GM18858 (cell line): Measurements from ENCODE around the gene UNC79.

ENCODE experiments used
- ATAC-seq: cut with Tn5 transposase; IDR thresholded peaks from one replicate; pipeline ENCODE4 v1.9.1; 2021; ENCODE audit not compliant: unreplicated experiment

The UNC79 gene

GRCh38 chr14:93546642-93547041, 115.9 kb downstream of the UNC79 start:
- no peak for ATAC-seq

DNA sequence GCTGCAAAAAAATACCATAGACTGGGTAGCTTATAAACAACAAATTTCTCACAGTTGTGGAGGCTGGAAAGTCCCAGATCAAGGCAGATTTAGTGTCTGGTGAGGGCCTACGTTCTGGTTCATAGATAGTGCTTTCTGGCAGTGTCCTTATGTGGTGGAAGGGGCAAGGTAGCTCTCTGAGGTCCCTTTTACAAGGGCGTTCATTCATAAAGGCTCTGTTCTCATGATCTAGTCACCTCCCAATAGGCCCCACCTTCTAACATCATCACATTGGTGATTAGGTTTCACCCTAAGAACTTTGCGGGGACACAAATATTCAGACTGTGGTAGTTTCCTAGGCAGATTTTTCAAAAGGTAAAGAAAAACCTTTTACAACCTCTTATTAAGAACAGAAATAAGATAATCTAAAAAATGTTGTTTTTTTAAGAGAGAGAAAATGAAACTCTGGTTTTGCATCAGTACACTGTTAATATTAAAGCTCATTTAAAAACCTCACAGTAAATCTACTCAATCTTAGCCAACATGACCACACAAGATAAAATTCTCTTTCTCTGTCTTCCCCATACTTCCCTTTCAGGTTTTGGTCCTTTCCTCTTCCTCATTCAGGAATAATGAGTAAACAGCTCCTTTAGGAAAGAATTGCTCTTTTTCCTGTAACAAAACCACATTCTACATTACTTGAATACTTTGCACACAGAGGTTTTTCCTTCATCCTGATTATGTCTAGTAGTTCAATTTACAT, 117.5 kb downstream of the UNC79 start:
- ATAC-seq, result peak; percentile 53

- no peak for ATAC-seq
Measured at GRCh38 chr14:93549595-93549994, 118.9 kb downstream of the UNC79 start.

GRCh38 chr14:93564918-93565317, 134.2 kb downstream of the UNC79 start:
- no peak for ATAC-seq

DNA sequence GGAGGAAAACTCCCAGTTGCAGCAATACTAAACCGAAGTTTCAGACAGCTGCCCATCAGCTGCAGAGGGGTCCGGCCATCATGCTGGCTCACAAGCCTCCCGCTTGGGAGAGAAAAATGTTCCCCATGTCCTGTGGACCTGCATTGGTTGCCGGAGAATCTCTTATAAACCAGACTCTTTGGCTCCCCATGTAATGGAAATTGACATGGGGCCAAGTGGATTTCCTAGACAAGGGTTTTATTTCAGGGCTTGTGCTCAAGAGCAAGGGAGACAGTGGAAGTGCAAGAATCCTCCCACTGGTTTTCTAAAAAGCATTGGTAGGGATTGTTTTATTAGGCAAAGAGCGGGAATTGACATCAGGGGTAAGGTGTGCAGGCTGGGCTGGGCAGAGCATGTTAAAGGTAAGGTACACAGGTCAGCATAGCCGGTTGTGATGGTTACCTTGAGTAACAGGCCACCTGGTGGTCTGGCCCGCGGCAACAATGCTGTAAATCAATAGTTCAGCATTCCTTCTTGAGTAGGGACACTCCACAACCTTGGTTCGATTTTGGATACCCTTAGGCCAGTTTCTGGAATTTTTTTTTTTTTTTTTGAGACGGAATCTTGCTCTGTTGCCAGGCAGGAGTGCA, 135.4 kb downstream of the UNC79 start:
- no peak for ATAC-seq

GRCh38 chr14:93571275-93571674, 140.5 kb downstream of the UNC79 start:
- ATAC-seq, result no peak

DNA sequence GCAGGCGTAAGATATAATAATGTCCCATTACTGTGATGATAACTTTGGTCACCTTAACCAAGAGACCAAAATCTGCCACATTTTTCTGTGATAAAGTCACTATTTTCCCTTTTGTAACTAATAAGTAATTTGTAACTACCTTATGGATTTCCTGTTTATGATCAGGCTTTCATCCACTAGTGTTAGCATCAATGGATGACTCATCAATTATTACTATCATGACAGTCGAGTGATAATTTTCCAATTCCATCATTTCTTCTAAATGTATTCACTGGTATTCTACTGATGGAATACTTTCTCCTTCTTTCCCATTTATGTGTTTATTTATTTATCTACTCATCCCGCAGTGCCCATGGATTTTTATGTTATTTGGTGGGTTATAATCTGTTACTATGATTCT, 148.4 kb downstream of the UNC79 start:
- no peak for ATAC-seq

DNA sequence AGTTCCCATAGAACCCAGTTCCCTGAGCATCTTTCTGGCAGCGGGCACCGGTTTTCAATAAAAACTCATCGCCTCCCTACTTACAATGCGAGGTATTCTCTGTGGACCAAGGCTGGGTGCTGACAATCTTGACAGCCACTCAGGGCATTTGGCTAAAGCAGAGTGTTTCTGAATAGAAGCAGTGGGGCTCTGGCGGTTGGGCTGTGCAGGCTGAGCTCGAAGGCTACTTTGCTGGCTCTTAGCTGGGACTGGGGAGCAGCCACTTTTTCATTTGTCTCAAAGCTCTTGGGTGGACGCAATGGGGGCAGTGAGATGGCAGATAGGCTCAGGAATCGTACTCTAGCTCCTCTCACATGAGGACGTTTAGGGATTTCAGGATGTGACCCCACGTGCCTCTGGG, 151.8 kb downstream of the UNC79 start:
- ATAC-seq, result no peak

DNA sequence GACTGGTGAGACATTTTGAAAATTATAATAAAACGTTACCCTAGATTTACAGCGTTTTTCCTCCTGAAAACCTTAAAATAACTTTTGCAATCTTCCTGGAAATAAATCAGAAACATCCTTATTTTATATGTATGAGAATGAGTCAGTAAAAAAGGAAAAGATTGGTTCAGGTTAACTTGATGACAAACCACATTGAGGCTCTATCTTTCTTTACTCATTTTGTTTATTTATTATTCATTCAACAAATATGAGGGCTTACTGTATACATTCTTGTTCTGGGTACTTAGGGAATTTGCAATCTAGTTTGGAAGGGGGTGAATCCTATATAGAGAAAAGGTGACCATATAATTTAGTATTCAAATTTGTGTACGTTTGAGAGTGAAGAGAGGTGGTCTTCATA, 156.6 kb downstream of the UNC79 start:
- no peak for ATAC-seq

DNA sequence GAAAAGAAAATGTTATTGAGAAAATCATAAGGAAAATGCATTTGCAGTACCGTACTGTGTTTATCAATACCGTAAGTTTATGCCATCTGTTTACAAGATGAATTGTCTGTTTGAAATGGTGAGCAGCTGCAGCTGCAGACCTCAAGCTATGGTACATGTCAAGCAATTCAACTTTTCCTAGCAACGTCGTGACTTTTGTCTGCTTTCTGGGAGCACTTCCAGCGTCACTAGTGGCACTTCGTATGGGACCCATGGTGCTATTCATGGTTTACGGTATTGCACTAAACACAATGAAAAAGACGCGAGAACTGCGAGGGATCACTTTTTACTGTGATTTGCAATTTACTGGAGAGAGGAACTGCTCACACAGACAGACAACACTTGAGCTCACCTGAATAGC, 160.8 kb downstream of the UNC79 start:
- ATAC-seq, result no peak

DNA sequence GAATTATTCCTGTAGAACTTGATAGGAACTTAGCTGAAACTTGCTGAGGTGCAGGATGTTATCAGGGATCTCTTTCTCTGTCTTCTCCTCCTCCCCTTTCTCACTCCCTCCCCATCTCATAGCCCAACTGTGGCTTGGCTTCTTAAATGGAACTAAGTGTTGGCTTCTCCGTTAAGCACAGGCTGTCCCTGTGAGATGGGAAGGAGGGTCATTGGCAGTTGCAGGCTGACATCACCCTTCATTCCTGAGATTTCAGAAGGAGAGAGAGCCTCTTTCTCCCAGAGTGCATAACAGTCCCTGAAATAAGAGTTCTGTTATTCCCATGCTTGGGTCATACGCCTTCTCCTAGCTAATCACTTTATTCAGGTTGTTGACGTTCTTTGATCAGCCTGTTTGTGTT, 162.0 kb downstream of the UNC79 start:
- ATAC-seq, result no peak

DNA sequence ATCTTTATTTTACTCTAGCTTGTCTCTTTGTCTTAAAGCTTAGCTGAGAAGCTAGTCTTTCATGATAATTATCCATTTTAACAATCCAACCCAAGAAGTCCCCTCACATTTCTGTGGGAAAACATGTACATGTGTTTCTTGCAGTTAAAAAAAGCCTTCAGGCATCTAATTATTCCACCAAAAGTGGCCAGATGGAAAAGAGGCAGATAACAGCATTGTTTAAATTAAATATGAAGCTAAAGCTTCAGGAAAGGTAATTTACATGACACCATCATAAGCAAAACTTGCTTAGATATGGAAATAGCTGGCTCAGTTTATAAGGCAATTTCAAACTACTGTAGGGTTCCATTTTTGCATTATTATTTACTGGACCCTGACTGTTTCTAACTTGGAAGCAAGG, 175.4 kb downstream of the UNC79 start:
- ATAC-seq, result no peak

GRCh38 chr14:93619176-93619793, 188.5 kb downstream of the UNC79 start:
- no peak for ATAC-seq

GRCh38 chr14:93628048-93628447, 197.3 kb downstream of the UNC79 start:
- no peak for ATAC-seq

DNA sequence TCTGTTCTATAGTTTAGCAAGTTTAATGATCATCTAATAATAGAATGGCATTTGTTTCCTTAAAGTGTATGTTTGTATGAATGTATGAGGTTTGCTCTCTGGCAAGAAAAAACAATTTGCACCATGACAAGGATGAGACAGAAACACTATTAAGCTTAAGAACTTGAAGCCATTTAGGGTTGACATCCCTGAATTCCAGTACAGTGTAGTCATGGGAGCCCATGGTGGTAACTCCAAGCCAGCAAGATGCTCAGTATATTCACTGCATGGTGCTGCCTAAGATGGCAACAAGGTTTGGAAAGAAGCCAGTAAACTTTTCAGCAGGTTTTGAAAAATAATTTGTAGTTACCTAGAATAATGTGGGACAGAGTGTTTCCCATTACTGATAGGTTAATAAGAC, 198.9 kb downstream of the UNC79 start:
- no peak for ATAC-seq

DNA sequence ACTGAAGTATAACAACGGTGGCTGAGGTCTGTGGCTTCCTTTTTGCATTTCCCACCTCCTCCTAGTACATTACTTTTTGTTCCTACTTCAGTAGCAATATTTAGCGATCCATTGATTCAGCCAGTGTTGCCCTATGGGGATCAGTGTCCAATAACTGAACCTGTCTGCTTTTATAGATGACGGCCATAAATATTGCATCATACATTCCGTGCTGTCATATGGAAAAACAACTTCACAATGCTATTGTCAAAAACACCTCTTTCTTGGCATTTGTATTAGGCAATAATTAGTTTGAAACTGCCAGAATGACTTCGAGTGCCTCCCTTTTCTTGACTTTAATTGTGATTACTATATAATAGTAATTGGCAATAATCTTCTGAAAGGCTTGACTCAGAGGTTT, 208.1 kb downstream of the UNC79 start:
- ATAC-seq, result no peak

DNA sequence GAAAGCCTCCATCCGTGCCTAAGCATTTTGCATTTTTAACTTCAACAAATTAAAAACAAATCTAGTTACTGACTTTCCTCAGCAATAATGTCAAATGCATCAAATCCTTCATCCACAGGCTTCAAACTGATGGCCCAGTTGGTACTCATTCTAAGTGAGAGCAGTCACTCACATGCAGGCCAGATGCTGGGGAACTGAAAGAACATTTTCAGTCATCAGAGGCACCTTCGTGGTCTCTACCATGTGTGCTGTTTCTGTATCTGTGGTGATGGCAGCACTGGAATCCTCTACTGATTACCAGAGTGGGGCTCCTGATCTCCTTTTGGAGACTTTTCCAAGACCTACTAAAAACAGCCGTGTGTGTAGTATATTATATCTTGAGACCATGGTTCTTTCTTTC, 212.4 kb downstream of the UNC79 start:
- no peak for ATAC-seq

GRCh38 chr14:93643676-93644075, 212.9 kb downstream of the UNC79 start:
- no peak for ATAC-seq

DNA sequence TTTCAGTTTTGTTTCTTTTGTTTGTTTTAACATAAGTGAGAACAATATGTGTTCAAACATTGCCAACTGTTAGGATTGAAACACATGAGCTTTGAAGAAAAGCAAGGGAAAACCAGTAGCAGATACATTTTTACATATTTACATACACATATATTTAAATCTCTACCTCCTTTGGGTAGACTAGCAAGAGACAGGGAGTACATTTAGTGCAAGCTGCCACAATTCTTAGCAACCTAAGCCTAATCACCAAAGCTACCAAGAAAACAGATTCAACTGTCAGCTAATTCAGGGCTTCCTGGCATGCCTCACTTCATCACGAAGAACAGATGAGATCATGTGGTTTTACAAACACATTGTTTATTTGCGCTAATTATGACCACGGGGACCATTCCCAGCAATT, 214.5 kb downstream of the UNC79 start:
- no peak for ATAC-seq

DNA sequence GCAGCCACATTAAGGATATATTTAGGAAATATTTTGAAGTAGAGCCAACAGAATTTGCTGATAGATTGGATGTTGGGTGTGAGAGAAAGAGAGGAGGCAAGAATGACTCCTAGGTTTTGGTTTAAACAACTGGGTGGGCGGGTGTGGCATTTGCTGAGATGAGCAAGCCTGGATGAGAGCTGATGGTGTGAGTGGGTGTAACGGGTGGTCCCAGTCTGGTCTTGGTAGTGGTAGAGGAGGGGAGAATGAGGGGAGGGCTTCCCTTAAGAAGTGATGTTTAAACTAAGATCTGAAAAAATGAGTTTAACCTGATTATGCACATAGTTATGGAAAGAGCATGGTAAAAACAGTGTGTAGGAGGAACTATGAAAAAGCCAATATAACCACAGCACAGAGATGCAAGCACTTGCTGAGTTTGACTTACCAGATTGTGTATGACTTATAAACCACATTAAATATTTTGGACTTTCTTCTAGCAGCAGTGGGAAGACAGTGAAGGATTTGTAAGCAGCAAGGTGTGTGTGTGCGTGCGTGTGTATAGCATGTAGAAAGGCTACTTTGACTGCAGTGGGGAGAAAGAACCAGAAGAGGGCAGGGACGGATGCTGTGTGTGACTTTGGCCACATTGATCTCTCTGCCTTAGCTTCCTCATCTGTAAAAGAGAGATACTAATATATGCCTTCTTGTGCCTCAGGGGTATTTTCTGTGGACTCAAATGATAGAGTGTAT, 217.9 kb downstream of the UNC79 start:
- ATAC-seq, result no peak

GRCh38 chr14:93654599-93654998, 223.9 kb downstream of the UNC79 start:
- no peak for ATAC-seq
